ENCODE measurements around the gene NIF3L1. TPM values are rescaled to one million over a fixed set of nuclear protein-coding genes. Genes with fewer than 3 reads are reported as not detected.
A peak's percentile ranks its signal among the peaks of the same experiment; 100 is the strongest.

The NIF3L1 gene
- total and polyA plus RNA-seq, 9 of the 15 experiments (the other 6 are each of a cell fraction or from before 2014, with no cell fraction given), result 26.7 to 89.5 (median 45.6) TPM

- Histone ChIP-seq H3K27ac (ENCODE audit: extremely low read depth, low read depth, low read length) (peak overlapping the region; percentile 70; the same call in 1 of the 3 replicates), H4K20me1 (replicated peaks; ENCODE audit: control insufficient read depth, insufficient read depth, low read length) (no peaks in the 10 kb centered on the region), H3K4me1 (replicated peaks in 1 of 2; ENCODE audit: control insufficient read depth in 2 of 2, insufficient read depth in 2 of 2, low read length in 2 of 2) (peaks cover 0 to 2% of the 10 kb centered on the region in 2 experiments; a peak in 1 of 5 replicates), H3K9ac (ENCODE audit: insufficient read depth in 1 of 2, low read depth in 2 of 2, low read length in 2 of 2) (no peak overlapping the region), H3K4me2 (ENCODE audit: insufficient read depth, low read length) (no peak overlapping the region), H3K27me3 (ENCODE audit: control insufficient read depth in 2 of 2, insufficient read depth in 2 of 2, low read length in 2 of 2) (no peaks in the 10 kb centered on the region), H3K9me3 (replicated peaks; ENCODE audit: control insufficient read depth, insufficient read depth, low read depth, low read length) (no peaks in the 10 kb centered on the region), H3K79me2 (ENCODE audit: control insufficient read depth, insufficient read depth, low read length) (no peaks in the 10 kb centered on the region; the same call in 2 of the 3 replicates), H3K36me3 (ENCODE audit: control insufficient read depth, insufficient read depth, low read length) (peaks cover 80% of the 10 kb centered on the region; the same call in 2 of the 3 replicates), H3K4me3 (no peak overlapping the region), H3K9me1 (ENCODE audit: control insufficient read depth, insufficient read depth, low read length) (no peaks in the 10 kb centered on the region), H2AFZ (ENCODE audit: low read depth, low read length) (no peak overlapping the region)
- intact Hi-C loops (cut with micrococcal nuclease), result no loop called here
- ChIA-PET CTCF (ENCODE audit: low intra/inter-chr PET ratio) (no interaction called here), POLR2A (interaction anchor here (0.9 to 1.6 kb wide), 4 partner anchors 9 to 21 kb away, joined by 3 to 9 read pairs (median 5); partner anchors contain the start of gene ORC2)
- ATAC-seq (no peak), DNase-seq (ENCODE audit: extremely low read depth in 1 of 4, low spot score in 3 of 4) (no peak), FAIRE-seq (no peak)
- peak; percentile 53 for TF ChIP-seq RBM25 (IDR thresholded peaks at IDR 0.05; ENCODE audit: low read depth, low read length, severe bottlenecking)
- no peak for TF ChIP-seq TRIM24 (IDR thresholded peaks at IDR 0.05)
- no peak for TF ChIP-seq E4F1 (CRISPR knock-in tag; IDR thresholded peaks at IDR 0.05; ENCODE audit: borderline replicate concordance)
- TF ChIP-seq ZNF121 (CRISPR knock-in tag; conservative IDR thresholded peaks at IDR 0.05), result peak; percentile 64
- TF ChIP-seq RREB1 (CRISPR knock-in tag; IDR thresholded peaks at IDR 0.05), result no peak
- TF ChIP-seq SRSF7 (optimal IDR thresholded peaks at IDR 0.05; ENCODE audit: low read depth, low read length), result no peak
- no peak for TF ChIP-seq TCF3 (CRISPR knock-in tag; IDR thresholded peaks at IDR 0.05)
- in situ Hi-C loops (cut with MboI), result no loop called here
- no TSS peak for BruUV-seq (replicated peaks)
- 80% methylated on average over 4 of the region's 4 CpGs for WGBS (ENCODE audit: insufficient coverage, low coverage, missing lambda C conversion rate)
Measured at GRCh38 chr2:200945395-200945729, 56.2 kb downstream of the NIF3L1 start.

All from K562 (cell line).